Measurements from ENCODE around the gene ATP2C2.

DNA sequence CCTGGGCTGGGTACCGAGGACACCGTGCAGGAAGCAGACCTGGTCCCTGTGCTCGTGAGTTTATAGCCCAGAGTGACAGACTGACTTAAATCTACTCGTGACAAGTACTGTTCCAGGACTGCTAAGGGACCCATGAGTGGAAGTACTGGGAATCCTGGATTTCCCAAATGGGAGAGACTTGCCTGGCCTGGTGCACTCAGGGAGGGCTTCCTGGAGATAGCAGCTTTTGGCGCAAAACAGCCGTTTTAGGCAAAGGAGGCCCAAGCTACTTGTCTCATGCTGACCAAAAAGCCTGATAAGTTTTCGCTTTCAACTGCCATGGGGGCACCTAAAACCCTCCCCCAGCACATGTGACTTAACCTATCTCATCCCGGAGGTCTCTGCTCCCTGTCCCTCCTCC is 51.4 kb downstream of the ATP2C2 start:
- TF ChIP-seq NFYB (CRISPR knock-in tag; conservative IDR thresholded peaks at IDR 0.05; ENCODE audit: low read depth), result no peak
- TF ChIP-seq CREB1 (CRISPR knock-in tag; IDR thresholded peaks at IDR 0.05), result no peak
- TF ChIP-seq MLX (CRISPR knock-in tag; IDR thresholded peaks at IDR 0.05), result no peak
- TF ChIP-seq, protein P1, sequence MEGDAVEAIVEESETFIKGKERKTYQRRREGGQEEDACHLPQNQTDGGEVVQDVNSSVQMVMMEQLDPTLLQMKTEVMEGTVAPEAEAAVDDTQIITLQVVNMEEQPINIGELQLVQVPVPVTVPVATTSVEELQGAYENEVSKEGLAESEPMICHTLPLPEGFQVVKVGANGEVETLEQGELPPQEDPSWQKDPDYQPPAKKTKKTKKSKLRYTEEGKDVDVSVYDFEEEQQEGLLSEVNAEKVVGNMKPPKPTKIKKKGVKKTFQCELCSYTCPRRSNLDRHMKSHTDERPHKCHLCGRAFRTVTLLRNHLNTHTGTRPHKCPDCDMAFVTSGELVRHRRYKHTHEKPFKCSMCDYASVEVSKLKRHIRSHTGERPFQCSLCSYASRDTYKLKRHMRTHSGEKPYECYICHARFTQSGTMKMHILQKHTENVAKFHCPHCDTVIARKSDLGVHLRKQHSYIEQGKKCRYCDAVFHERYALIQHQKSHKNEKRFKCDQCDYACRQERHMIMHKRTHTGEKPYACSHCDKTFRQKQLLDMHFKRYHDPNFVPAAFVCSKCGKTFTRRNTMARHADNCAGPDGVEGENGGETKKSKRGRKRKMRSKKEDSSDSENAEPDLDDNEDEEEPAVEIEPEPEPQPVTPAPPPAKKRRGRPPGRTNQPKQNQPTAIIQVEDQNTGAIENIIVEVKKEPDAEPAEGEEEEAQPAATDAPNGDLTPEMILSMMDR (IDR thresholded peaks at IDR 0.05), result no peak
- no peak for TF ChIP-seq CREM (CRISPR knock-in tag; IDR thresholded peaks at IDR 0.05)
- TF ChIP-seq, protein P2, sequence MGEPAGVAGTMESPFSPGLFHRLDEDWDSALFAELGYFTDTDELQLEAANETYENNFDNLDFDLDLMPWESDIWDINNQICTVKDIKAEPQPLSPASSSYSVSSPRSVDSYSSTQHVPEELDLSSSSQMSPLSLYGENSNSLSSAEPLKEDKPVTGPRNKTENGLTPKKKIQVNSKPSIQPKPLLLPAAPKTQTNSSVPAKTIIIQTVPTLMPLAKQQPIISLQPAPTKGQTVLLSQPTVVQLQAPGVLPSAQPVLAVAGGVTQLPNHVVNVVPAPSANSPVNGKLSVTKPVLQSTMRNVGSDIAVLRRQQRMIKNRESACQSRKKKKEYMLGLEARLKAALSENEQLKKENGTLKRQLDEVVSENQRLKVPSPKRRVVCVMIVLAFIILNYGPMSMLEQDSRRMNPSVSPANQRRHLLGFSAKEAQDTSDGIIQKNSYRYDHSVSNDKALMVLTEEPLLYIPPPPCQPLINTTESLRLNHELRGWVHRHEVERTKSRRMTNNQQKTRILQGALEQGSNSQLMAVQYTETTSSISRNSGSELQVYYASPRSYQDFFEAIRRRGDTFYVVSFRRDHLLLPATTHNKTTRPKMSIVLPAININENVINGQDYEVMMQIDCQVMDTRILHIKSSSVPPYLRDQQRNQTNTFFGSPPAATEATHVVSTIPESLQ (CRISPR knock-in tag; IDR thresholded peaks at IDR 0.05), result no peak
- TF ChIP-seq MAX (CRISPR knock-in tag; IDR thresholded peaks at IDR 0.05), result no peak
- no peak for TF ChIP-seq NR2C2 (CRISPR knock-in tag; IDR thresholded peaks at IDR 0.05)
- TF ChIP-seq TEAD4 (CRISPR knock-in tag; IDR thresholded peaks at IDR 0.05), result no peak
- no peak for TF ChIP-seq JUN (CRISPR knock-in tag; IDR thresholded peaks at IDR 0.05)
- no peak for TF ChIP-seq AFF4 (CRISPR knock-in tag; IDR thresholded peaks at IDR 0.05; ENCODE audit: borderline replicate concordance)
- no peak for TF ChIP-seq ZNF138 (CRISPR knock-in tag; conservative IDR thresholded peaks at IDR 0.05)

Measured in WTC11 (cell line).